Stimulated activated CD4-positive, alpha-beta T cell treated with anti-CD3 and anti-CD28 coated beads, Interleukin-1b, Interleukin-23, amount 100 ng/mL, for 24 hours (primary cell): ENCODE measurements around the gene DPM3.
"Not testable (repeated sequence)": the region's sequence is repeated elsewhere in the genome, so short reads cannot be mapped to it uniquely, and the experiment has no call there.

Experiments
- DNase-seq, 4 experiments: peaks; one replicate each; pipeline ENCODE4 v3.0.0-alpha.2; 2020; ENCODE audit warnings: low read depth in 4 of 4, low spot score in 1 of 4

Gene DPM3

GRCh38 chr1:155162631-155163030, 22.3 kb upstream of the DPM3 start:
- DNase-seq = not testable (repeated sequence)

GRCh38 chr1:155160128-155160527, 19.8 kb upstream of the DPM3 start:
- no peak for DNase-seq

DNA sequence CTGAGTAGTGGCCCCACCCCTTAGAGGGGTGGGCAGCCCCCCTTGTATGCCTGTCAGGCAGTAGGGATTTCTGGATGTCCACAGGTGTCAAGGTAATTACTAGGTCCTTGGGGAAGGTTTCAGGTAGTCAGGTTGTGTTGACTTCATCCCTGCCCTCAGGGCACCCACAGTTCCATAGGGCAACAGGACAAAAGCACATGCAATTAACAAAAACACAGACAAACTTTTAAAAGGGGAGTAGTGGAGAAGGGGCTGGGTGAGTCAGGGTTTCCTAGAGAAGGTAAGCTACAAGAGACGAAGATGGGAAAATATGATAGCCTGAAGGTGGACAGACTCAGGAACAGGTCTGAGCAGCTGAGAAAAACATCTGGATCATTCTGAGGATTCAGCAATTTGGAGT, 18.7 kb upstream of the DPM3 start:
- no peak for DNase-seq

GRCh38 chr1:155155996-155156643, 15.8 kb upstream of the DPM3 start:
- not testable (repeated sequence) for DNase-seq

- DNase-seq = no peak
Observed at GRCh38 chr1:155145491-155145890, 5.2 kb upstream of the DPM3 start.

DNA sequence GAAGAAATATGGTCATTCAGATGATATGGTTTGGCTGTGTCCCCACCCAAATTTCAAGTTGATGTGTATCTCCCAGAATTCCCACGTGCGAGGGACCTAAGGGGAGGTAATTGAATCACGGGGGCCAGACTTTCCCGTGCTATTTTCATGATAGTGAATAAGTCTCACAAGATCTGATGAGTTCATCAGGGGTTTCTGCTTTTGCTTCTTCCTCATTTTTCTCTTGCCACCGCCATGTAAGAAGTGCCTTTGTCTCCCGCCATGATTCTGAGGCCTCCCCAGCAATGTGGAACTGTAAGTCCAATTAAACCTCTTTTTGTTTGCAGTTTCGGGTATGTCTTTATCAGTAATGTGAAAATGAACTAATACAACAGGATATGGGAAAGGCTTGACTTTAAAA, 1.4 kb upstream of the DPM3 start:
- no peak for DNase-seq

DNA sequence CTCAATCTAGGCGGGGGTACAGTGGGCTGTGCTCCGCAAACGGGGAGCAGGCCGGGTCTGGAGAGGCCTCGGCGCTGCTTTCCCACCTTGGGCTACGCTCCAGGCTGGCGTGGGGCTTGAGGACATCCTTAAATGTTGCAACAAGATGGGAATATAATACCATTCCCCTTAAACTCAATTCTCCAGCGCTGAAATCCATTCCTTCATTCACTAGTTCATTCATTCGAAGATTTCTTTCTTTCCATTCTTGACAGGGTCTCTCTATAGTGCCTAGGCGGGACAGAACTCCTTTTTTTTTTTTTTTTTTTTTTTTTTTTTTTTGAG, 261 bp upstream of the DPM3 start:
- no peak for DNase-seq

- no peak for DNase-seq
Observed at GRCh38 chr1:155137154-155137949, 3.0 kb downstream of the DPM3 start.

DNA sequence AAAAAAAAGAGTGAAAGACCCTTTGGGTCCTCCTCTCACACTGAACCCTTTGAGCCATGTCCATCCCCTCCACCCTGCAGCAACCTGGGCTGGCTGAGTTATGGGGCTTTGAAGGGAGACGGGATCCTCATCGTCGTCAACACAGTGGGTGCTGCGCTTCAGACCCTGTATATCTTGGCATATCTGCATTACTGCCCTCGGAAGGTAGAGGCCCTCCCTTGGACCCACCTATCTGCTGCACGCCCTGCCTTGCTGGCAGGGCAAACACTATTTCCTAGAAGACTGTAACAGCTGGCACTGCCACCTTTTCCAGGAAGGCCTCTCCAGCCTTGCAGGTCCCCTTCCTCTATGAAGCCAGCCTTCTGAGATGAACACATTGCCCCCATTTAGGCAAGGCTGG, 3.6 kb downstream of the DPM3 start:
- no peak for DNase-seq

GRCh38 chr1:155135415-155136028, 4.8 kb downstream of the DPM3 start, which contains the start of gene SLC50A1:
Gene SLC50A1 (plus strand): TSS chr1:155135852. CDS start chr1:155135912, 60 bp downstream.
- DNase-seq = peak; percentile 72 to 91 (median 88)

GRCh38 chr1:155134880-155135414, 5.4 kb downstream of the DPM3 start:
- DNase-seq = peak; percentile 52 to 83 (median 66)

DNA sequence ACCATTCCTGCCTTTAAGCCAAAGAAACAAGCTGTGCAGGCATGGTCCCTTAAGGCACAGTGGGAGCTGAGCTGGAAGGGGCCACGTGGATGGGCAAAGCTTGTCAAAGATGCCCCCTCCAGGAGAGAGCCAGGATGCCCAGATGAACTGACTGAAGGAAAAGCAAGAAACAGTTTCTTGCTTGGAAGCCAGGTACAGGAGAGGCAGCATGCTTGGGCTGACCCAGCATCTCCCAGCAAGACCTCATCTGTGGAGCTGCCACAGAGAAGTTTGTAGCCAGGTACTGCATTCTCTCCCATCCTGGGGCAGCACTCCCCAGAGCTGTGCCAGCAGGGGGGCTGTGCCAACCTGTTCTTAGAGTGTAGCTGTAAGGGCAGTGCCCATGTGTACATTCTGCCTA, 6.0 kb downstream of the DPM3 start:
- no peak for DNase-seq

- DNase-seq = no peak
Observed at GRCh38 chr1:155133799-155134281, 6.5 kb downstream of the DPM3 start.

DNA sequence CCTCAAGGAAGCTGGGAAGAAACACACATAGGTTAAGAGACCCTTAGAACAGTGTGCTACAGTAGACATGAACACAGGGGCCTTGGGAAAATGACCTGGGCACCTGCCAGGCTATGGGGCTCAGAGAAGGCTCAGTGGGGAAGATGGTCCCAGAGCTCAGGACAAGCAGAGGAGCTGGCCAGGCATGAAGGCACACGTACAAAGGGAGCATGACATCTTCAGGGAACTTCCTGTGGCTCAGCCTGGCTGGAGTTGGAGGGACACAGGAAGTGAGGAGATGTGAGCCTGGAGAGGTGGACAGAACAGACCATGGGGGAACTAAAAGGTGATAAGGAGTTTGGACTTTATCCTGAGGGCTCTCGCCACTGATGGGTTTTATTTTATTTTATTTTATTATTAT, 8.5 kb downstream of the DPM3 start:
- DNase-seq = no peak

DNA sequence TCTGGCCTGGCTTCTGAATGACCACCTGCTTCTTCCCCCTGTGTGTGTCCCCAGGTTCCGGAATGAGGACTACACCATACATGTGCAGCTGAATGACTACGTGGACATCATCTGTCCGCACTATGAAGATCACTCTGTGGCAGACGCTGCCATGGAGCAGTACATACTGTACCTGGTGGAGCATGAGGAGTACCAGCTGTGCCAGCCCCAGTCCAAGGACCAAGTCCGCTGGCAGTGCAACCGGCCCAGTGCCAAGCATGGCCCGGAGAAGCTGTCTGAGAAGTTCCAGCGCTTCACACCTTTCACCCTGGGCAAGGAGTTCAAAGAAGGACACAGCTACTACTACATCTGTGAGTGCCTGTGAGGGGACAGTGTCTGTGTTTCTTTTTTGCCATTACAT, 9.0 kb downstream of the DPM3 start:
- no peak for DNase-seq

DNA sequence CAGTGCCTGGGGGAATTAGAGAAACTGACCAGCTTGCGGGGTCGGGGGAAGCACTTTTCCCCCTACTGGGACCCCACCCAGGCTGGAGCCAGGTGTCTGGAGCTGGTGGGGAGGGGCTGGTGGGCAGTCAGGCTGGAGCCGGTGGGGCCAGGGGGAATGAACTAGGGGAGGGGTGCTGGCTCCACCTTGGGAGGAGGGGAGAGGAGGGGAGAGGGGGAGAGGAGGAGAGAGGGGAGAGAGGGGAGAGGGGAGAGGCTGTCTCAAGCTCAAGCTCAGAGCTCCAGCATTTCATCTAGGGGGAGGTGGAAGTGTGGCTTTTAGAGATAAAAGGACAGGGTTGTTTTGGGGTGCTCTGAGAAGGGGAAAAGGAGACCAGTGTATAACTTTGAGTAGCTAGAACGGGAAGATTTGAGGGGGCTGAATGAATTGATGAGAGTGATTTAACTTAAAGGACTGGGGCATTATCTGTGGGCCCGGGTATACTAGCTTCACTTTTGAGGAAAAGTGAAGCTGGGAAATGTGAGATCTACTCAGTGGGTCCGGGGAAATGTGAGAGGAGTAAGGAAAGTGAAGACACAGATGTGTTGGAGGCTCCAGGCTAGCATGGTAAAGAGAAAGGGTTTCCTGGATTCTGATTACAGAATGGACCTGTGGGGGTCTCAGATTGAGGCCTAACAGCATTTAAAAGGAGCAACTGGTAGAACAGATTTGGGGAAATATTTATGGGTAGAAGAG, 9.9 kb downstream of the DPM3 start:
- DNase-seq = no peak

DNA sequence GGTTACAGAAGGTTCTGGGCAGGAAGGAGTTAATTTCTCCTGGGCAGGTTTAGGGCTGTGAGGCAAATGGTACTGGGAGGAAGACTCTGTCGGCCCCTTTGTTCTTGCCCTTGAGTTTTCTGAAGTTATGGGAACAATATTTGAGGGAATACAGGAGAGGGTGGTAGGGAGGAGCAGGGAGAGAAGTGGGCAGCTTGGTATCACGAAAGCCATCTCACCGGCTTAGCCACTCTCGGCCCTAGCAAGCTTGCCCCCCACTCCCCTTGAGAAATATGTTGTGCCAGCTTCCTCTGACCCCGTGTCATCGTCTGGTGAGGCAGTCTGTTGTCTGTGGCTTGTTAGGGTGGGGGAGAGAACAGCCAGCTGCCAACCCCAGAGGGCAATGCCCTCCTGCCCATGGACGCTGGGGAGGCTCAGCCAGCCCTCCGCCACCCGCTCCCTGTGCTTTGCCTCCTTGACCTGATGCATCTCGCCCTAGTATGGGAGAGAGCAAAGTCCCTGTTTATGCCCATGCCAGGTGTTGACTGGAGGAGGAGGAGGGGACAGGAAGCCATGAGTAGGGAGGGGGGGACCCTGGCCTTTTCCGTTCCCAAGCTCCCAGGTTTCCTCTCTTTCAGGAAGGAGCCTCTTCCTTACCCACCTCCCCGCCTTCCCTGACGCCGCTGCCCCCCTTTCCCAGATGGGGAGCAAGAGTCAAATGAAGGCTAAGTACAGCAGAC, 11.4 kb downstream of the DPM3 start:
- DNase-seq = no peak

DNA sequence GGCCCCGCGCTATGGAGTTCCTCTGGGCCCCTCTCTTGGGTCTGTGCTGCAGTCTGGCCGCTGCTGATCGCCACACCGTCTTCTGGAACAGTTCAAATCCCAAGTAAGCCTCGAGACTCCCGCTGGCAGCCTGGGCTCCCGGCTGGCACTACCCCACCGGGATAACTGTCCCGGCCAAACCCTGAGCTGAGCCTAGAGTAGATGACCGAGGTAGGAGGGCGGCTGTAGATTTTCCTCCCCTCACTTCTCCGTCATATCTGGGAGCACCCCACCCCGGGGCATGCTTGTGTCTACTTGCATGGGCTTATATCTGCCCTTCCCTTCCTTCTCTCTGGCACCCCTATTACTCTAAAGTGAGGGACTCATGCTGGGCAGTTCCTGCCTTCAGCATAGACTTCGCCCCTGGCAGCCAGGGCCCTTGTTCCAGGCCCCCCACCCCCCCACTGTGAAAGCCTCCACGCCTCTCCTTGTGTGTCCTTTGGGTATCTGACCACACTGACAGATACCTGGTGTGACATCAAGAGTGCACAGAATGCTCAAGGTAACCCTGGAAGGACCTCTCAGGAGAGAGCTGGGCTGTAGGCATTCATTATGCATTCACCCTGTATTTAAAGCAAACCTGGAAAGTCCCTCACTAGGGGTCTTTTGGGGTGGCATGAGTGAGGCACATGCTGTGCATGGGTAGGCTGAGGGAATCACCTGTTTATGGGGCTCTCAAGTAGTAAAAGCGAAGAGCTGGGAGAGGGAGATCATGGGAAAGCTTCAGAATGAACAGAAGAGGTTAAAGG, 12.2 kb downstream of the DPM3 start:
- no peak for DNase-seq

DNA sequence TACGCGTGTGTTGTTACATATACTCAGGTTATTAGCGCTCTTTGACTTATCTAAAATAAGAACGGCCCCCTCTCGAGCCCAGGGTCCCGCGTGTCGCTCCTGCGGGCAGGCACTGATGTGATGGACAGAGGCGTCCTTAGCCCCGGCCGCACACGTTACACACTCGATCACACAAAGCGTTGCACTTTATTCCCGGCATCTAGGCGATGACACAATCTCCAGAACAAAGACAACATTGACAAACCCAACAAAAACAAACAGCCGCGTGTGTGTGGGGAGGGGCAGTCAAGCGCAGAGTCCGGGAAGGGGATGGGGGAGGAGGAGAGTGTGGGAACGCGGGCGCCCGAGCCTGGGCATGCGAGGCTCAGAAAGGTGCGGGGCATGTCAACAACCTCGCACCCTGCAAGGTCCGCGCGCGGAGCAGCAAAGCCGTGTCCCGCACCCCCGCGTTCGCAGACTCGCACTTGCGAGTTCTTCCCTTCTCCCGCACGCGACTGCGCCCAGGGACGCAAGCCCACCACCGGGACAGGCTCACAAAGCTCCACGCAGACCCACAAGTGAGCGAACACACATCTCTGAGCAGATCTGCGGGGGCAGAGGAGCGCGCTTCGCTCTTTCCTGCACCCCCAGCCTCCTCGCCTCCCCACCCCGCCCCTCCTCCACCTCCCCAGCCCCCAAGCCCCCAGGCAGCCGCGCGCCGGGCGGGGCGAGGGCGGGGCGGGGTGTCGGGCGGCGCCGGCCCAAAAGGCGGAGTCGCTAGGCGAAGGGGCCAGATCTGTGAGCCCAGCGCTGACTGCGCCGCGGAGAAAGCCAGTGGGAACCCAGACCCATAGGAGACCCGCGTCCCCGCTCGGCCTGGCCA, 13.0 kb downstream of the DPM3 start, which contains the start of gene EFNA1:
TSS of gene EFNA1 (plus strand) at position 772 of the 862 bp plus-strand sequence. CDS start 102 bp downstream, outside the sequence.
- DNase-seq = peak in 1 of 4 experiments; percentile 34
